Colonic mucosa (tissue), 4 donors: Measurements from ENCODE around the gene GPS1. TPM values are rescaled to one million over a fixed set of nuclear protein-coding genes. Genes with fewer than 3 reads are reported as not detected.

Source experiments
- DNase-seq: peaks from one replicate; pipeline ENCODE4 v3.0.0-alpha.2; 2020
- H3K27ac ChIP-seq: fragments of 200-600 bp; one replicate; pipeline ENCODE4 v1.8.0; 2021
- H3K27me3 ChIP-seq: fragments of 200-600 bp; one replicate; pipeline ENCODE4 v1.8.0; 2021
- H3K36me3 ChIP-seq: fragments of 200-600 bp; one replicate; pipeline ENCODE4 v1.8.0; 2021
- H3K4me1 ChIP-seq: fragments of 200-600 bp; one replicate; pipeline ENCODE4 v1.8.0; 2021; ENCODE audit warnings: mild to moderate bottlenecking
- H3K4me3 ChIP-seq: fragments of 200-600 bp; one replicate; pipeline ENCODE4 v1.8.0; 2021
- H3K9ac ChIP-seq, 2 donors: one replicate each; pipeline ENCODE4 v1.7.0; 2013; ENCODE audit warnings: control low read depth in 2 of 2, low read depth in 2 of 2, low read length in 2 of 2
- H3K9me3 ChIP-seq: fragments of 200-600 bp; one replicate; pipeline ENCODE4 v1.8.0; 2021
- CTCF ChIP-seq: fragments of 200-600 bp; IDR thresholded peaks from one replicate; pipeline ENCODE4 v1.8.0; 2022; ENCODE audit warnings: antibody characterized with exemption, mild to moderate bottlenecking
- intact Hi-C: fragments of 100-400 bp; cut with DNase I; formaldehyde crosslinking; loops from one replicate; pipeline ENCODE4 v1.14.1; 2022
- total RNA-seq, 2 donors: library from RNA; stranded (reverse); fragmentation: NEBNext Ultra II Directional in 1 of 2; extraction: Animal tissue kit (Norgen Biotek cat#: 25700) in 1 of 2; gene quantifications; one replicate each; pipeline ENCODE4 v1.2.1, GENCODE V29; 2021
- donor health status: healthy.
- donor health status: DM: no; HTN: no; CAD: no.
- donor health status: DM: no; HTN: no; CAD: no.

The GPS1 gene
- total RNA-seq, 2 donors from 2014 or later: 70.8 to 129 TPM

GRCh38 chr17:82006468-82007227, 45.0 kb upstream of the GPS1 start:
- Histone ChIP-seq H3K9ac (no peak overlapping the region), H3K4me1 (no peaks in the 10 kb centered on the region), H3K27ac (no peak overlapping the region), H3K9me3 (no peaks in the 10 kb centered on the region), H3K36me3 (no peaks in the 10 kb centered on the region), H3K4me3 (no peak overlapping the region), H3K27me3 (no peaks in the 10 kb centered on the region)
- TF ChIP-seq CTCF: no peak
- no peak for DNase-seq
- intact Hi-C loops: no loop called here

- no peak overlapping the region for H3K27ac ChIP-seq
- DNase-seq: no peak
- no peak overlapping the region for H3K4me3 ChIP-seq
- H3K36me3 ChIP-seq: no peaks in the 10 kb centered on the region
- TF ChIP-seq CTCF: no peak
- intact Hi-C loops: no loop called here
- no peaks in the 10 kb centered on the region for H3K4me1 ChIP-seq
- H3K27me3 ChIP-seq: no peaks in the 10 kb centered on the region
- H3K9ac ChIP-seq: no peak overlapping the region
- H3K9me3 ChIP-seq: no peaks in the 10 kb centered on the region
Observed at GRCh38 chr17:82007228-82007494, 44.5 kb upstream of the GPS1 start.

- Histone ChIP-seq H3K27ac (no peak overlapping the region), H3K9me3 (no peaks in the 10 kb centered on the region), H3K4me1 (no peaks in the 10 kb centered on the region), H3K27me3 (no peaks in the 10 kb centered on the region), H3K4me3 (no peak overlapping the region), H3K9ac (no peak overlapping the region), H3K36me3 (no peaks in the 10 kb centered on the region)
- no peak for TF ChIP-seq CTCF
- no peak for DNase-seq
- intact Hi-C loops: no loop called here
Observed at GRCh38 chr17:82007495-82008257, 44.0 kb upstream of the GPS1 start.

GRCh38 chr17:82008258-82008940, 43.3 kb upstream of the GPS1 start:
- Histone ChIP-seq H3K4me1 (no peaks in the 10 kb centered on the region), H3K4me3 (no peak overlapping the region), H3K27me3 (no peaks in the 10 kb centered on the region), H3K9ac (no peak overlapping the region), H3K27ac (no peak overlapping the region), H3K9me3 (no peaks in the 10 kb centered on the region), H3K36me3 (no peaks in the 10 kb centered on the region)
- DNase-seq: no peak
- no peak for TF ChIP-seq CTCF
- intact Hi-C loops: no loop called here

- Histone ChIP-seq H3K27ac (no peak overlapping the region), H3K9ac (no peak overlapping the region), H3K9me3 (no peaks in the 10 kb centered on the region), H3K36me3 (no peaks in the 10 kb centered on the region), H3K27me3 (no peaks in the 10 kb centered on the region), H3K4me3 (no peak overlapping the region), H3K4me1 (no peaks in the 10 kb centered on the region)
- DNase-seq: no peak
- TF ChIP-seq CTCF: no peak
- intact Hi-C loops: no loop called here
Observed at GRCh38 chr17:82008941-82009405, 42.7 kb upstream of the GPS1 start.
